ENCODE measurements around the gene PPCDC.

PPCDC gene

GRCh38 chr15:75045332-75046015 lies 22.1 kb downstream of the PPCDC start:
- DNase-seq: no peak

GRCh38 chr15:75048394-75048793 lies 25.0 kb downstream of the PPCDC start:
- DNase-seq: no peak

GRCh38 chr15:75049392-75049791 lies 26.0 kb downstream of the PPCDC start:
- no peak for DNase-seq

GRCh38 chr15:75050283-75050682 lies 26.9 kb downstream of the PPCDC start:
- no peak for DNase-seq

- DNase-seq: peak; percentile 63 to 77 (median 70)
Measured at GRCh38 chr15:75051191-75051608, 27.8 kb downstream of the PPCDC start.

GRCh38 chr15:75051711-75052110 lies 28.3 kb downstream of the PPCDC start:
- no peak for DNase-seq

GRCh38 chr15:75052972-75053747 lies 29.8 kb downstream of the PPCDC start:
- no peak for DNase-seq

GRCh38 chr15:75053748-75054125 lies 30.3 kb downstream of the PPCDC start:
- no peak for DNase-seq

- no peak for DNase-seq
Measured at GRCh38 chr15:75054172-75054897, 30.9 kb downstream of the PPCDC start.

- no peak for DNase-seq
Measured at GRCh38 chr15:75056036-75056435, 32.6 kb downstream of the PPCDC start.

GRCh38 chr15:75058127-75058905 lies 34.9 kb downstream of the PPCDC start:
- no peak for DNase-seq

- DNase-seq: no peak
Measured at GRCh38 chr15:75059607-75060006, 36.2 kb downstream of the PPCDC start.

GRCh38 chr15:75061272-75061671 lies 37.9 kb downstream of the PPCDC start:
- peak; percentile 26 to 59 (median 50) for DNase-seq

GRCh38 chr15:75062706-75063105 lies 39.3 kb downstream of the PPCDC start:
- DNase-seq: no peak

GRCh38 chr15:75063338-75063737 lies 39.9 kb downstream of the PPCDC start:
- no peak for DNase-seq

- no peak for DNase-seq
Measured at GRCh38 chr15:75063889-75064288, 40.5 kb downstream of the PPCDC start.

GRCh38 chr15:75064846-75065245 lies 41.5 kb downstream of the PPCDC start:
- DNase-seq: peak; percentile 43 to 71 (median 64)

- no peak for DNase-seq
Measured at GRCh38 chr15:75065467-75065850, 42.1 kb downstream of the PPCDC start.

GRCh38 chr15:75065851-75066509 lies 42.6 kb downstream of the PPCDC start:
- DNase-seq: no peak

GRCh38 chr15:75067123-75067830 lies 43.9 kb downstream of the PPCDC start:
- peak; percentile 66 to 80 (median 76) for DNase-seq

GRCh38 chr15:75068748-75069147 lies 45.4 kb downstream of the PPCDC start:
- DNase-seq: no peak
